CD1c-positive myeloid dendritic cell (primary cell): Measurements from ENCODE around the gene CPNE4.

Experiments used
- DNase-seq: peaks from one replicate; pipeline ENCODE4 v3.0.0-alpha.2; 2016; ENCODE audit errors: extremely low spot score

Gene CPNE4

DNA sequence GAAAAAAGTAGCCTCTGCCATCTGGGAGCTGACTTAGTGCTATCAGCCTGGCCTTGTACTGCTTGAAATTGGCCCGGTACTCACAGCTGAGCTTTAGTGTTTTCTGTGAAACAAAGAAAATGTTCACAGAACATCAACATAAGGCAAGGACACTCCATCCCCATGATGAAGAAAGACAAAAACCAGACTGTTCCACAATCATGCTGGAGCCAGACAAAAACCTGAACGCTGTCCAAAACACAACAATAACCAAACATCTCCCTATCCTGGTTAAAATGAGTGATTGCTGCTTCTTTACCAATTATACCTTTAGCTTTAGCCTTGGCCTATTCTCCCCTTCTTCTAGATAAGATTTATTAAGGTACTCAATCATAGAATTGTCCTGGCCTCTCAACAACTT lies 153.9 kb downstream of the CPNE4 start:
- no peak for DNase-seq

DNA sequence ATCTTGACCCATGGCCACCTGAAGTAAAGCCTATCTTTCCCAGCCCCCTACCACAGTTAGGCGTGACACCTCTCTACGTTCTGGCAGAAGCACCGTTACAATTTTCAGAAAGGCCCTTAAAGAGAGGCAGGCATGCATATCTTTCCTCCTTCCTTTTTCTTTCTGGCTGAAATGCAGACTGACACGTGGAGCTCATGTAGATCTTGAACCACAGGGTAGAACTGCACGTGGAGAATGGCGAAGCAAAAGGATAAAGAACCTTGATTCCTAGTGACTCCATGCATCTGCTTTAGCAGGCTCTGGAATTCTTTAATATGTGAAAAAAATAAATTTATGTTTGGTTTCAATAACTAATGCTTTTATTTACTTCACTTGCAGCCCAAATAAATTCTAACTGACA lies 166.6 kb downstream of the CPNE4 start:
- DNase-seq: no peak

DNA sequence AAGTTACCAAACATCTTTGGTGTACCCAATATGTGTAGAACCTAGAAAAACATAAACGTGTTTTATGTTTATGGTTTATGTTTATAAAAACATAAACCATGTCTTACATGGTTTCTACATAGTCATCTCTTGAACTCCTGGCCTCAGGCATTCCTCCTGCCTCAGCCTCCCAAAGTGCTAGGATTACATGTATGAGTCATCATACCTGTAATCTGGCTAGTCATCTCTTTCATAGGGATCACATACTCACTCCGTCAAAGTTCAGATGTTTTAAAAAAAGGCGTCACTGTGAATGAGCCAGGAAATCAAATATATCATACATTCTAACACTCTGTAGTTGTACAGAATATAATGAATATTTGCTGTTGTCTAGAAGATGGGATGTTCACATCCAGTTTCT lies 178.6 kb downstream of the CPNE4 start:
- no peak for DNase-seq

DNA sequence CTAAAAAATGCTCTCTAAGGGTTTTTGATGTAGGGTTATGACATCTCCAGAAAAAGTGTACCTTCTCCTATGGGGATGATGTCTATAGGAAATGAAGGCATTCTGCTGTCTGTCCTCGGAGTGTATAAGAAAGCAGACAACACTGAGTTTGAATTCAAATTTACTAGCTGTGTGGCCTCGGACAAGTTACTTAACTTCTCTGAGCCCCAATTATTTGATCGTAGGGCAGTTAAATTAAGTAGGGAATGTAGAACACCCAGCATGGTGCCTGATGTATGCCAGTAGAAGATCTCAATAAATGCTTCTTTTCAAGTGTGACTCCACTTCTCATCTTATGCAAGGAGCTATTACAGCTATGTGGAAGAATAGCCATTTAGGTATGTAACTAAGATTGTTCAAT lies 184.6 kb downstream of the CPNE4 start:
- no peak for DNase-seq

DNA sequence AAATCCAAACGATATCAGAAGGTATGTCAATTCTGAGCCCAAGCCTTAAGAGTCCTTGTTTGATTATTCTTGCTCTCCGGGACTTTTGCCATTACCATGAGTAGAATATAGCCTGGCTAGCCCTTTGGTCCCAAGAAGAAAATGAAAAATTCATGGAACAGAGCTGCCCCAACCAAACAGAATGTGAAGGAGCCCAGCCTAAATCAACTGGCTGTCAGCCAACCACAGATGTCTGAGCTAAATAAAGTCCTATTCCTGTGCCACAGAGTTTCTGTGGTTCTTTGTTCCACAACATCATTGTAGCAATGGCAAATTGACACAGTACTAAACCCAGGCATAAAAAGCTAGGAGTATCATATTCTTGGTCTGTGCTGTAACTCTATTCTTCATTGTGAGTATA lies 185.2 kb downstream of the CPNE4 start:
- no peak for DNase-seq

DNA sequence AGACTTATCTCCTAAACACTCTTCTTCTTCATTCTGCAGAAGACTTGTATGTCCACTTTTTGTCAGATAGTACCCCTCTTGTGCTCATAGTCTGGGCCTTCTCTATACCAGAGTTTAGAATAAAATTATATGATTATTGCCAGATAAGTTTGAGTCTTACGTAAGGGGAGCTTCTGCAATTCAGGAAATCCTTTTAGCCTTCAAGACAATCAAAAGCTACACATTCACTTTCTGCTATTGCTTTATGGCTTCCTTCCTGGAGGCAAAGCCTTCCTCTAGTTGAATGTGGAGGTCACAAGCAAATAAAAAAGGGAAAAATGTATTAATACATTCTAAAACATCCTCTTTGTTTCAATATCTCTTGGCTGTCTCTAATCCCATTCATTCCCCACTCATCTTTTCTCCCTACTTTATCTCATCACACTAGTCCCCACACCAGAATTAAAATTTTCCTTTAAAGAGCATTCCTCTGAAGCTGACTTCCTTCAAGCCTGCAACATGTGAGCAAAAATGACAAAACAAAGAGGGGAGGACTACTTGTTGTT lies 186.8 kb downstream of the CPNE4 start:
- DNase-seq: no peak

DNA sequence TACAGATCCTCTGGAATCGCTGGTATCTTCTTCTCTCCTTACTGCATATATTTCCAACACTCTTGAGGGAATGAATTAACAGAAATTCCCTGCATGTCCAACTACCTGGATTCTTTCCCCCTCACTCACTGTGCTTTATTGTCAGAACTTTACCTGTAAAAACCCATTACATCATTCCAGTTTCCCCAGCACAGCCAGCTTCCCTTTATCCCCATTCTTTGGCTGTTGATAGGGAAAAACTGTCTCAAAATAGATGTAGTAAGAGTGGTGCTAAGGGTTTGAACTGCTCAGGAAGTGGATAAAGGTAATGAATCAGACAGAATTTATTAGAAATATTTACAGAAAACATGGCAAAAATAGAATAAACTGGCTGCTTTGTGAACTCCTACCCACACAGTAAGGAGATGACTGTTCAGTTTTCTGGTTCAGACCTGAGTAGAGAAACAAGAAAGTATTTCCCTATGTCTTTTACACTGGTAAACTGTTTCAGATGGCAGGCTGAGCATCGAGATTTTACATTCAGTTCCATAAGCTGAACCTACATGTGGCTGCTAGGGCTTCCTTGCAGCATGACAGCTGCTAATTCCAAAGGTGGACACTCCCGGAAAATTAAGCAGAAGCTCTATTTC lies 188.4 kb downstream of the CPNE4 start:
- no peak for DNase-seq

DNA sequence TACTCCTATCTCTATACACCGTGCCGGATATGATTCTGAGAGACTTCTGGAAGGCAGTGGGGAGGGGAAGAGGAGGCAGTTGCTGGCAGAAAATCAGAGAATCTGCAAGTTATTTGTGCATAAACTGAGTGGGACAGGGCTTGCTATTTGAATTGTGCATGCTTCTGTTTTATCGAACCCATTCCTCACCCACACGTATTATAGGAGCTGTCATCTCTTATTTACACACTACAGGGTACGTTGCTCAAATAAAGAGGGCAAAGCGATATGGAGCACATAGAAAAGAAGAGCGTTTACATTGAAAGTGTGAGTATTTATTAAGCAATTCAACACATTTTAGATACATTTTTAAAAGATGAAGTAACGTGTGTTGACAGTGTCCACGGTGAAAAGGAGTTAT lies 191.6 kb downstream of the CPNE4 start:
- no peak for DNase-seq

DNA sequence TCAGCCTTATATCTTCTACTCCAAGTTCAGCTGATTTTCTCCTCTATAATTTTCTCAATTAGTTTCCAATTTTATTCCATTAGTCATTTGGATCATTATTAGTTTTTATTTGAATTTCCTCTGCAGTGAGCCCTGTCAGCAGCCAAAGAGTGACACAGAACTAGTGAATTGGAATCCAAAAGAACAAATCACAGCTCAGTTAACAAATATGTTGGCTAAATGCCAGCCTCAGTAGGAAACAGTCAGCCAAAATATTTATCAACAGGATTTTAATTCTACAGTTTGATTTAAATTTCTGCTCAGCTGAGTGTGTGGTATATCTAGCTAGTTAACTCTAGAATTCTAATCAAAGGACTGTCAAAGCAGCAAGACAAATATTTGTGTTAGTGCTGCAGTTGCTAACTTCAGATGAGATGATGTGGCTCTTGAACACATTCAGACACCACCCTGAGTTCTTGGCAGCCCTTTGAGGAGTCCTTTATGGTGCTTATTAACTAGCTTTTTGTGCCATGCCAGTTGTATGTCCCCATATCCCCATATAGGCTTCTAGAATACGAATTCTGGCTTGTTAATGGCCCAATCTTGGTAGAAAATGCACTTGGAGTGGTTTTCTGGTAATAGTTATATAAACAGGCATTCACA lies 194.5 kb downstream of the CPNE4 start:
- no peak for DNase-seq

DNA sequence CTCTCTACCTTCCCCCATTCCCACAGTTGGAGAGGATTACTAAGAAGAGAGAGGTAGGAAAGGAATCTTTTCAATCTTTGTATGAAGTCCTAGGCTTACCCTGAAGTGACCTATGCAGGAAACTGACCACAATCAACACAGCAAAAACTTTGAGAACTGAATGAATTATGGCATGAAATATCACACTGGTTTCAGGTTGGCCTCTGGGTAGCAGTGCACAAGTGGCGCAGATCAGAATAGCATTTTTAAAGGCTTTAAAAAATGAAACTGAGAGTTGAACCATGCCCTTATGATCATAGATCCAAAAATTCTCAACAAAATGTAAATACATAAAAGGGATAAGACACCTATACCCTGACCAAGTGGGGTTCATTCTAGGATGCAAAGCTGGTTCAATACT lies 198.9 kb downstream of the CPNE4 start:
- no peak for DNase-seq

DNA sequence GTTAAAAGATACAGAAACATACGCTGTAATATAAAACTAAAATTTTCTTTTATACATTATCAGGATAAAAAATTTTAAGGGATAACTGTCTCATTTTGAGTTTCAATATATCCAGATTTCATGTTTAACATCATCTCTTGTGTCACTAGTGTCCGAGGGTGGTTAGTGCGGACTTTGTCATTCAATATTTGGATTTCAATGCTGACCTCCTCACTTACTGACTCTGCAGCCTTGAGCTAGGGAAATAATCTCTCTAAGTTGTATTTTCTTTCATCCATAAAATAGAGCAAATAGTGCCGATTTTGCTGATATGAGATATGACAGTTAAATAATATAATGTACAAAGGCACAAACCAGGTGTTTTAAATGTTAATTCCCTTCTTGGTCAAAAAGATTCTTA lies 203.2 kb downstream of the CPNE4 start:
- no peak for DNase-seq

DNA sequence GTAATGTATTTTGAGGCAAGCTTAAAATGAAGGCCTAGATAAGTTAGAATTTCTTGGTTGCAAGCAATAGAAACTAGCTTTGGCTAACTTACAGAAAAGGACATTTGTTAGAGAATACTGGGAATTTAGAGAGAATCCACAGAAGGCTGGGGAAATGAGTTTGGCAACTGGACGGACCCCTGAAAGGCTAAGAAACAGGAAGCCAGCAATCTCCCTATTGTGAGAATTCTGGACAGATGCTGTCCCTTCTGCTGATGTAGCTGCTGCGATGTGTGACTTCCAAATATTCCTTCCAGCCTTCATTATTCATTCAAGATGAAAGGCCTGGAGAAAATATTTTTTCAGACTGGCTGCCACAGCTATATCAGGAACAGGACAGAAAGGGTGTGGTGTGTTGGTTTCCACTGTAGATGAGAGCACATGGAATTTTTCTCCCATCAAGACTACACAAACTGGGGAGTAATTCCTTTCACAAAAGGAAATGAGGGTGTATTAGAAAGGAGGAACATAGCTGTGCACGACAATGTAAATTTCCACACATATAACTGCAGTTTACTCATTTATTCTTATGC lies 213.5 kb downstream of the CPNE4 start:
- no peak for DNase-seq

DNA sequence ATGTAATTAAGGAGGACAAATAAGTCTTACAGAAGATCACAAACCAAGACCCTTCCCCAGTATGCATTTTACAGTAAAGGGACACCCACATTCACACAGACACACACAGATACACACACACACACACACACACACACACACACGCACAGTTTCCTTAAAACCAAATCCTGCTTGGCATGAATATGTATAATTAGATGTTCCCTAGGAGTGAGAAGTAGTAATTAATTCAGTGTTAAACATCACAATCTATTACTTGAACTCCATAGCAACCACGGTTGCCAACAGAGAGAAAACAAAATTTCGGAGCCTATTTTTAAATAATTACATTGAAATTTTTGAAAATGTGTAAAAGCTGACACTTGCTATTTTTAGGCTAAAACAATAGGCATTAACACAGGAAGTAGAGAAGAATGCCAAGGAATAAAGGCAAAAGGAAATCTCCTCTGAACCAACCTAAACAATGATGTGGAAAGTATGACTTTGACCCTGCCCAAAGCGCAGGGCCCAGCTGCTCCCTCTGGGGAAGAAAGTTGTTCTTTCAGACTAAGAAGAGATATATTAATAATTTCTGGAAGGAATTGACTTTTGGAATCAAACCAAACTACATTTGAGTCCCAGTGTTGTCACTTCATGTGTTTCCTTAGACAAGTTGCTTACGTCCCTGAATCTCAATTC lies 215.3 kb downstream of the CPNE4 start:
- DNase-seq: no peak

DNA sequence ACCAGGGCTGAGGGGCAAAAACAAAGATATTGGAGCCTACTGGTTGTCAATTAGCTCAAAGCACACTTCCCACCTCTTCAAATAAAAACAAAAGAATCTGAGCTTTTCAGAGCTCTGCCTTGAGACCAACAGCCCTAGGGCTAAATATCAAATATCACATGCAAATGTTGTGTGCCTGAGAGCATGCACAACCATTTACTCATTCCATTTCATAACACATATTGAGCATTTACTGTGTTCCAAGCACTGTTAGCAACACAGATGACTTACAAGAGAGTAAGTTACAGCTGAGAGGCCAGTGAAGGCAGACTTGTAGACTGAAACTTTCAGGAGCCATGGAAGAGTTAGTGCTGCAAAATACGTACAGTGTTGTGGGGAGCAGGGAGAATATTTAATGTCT lies 222.4 kb downstream of the CPNE4 start:
- DNase-seq: no peak

DNA sequence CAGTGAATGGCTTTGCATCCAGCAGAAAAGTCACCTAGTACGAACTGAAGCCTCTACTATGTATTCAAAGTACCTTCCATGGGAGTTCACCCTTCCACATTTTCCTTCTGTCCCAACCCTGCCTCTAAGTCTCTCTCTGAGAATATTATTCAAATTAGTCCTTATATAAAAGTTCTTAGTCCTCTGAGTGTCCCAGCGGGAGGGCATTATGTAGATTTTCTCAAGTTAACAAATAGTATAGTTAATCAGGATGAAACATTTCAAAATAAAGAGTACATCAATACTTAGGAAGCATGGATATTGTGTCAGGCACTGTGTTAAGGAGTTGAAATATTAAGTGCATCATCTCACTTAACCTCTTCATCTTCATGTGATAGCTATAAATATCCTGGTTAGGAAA lies 223.3 kb downstream of the CPNE4 start:
- DNase-seq: no peak

DNA sequence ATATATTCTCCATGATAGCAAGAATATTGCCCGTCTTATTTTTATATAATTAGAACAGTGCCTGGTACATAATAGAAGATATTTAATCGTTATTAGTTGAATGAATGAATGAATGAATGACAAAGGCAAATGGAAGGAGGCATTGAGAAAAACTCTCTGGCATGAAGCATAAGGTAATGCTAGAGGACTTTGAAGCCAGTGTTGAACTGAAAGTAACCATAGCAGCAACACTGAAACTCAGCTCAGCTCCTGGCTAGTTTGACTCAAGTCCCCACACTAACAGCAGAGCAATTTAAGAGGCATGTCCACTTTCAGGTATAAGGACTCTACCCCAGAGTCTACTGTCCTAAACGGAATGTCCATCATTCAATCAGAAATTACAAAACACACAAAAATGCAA lies 227.0 kb downstream of the CPNE4 start:
- DNase-seq: no peak

DNA sequence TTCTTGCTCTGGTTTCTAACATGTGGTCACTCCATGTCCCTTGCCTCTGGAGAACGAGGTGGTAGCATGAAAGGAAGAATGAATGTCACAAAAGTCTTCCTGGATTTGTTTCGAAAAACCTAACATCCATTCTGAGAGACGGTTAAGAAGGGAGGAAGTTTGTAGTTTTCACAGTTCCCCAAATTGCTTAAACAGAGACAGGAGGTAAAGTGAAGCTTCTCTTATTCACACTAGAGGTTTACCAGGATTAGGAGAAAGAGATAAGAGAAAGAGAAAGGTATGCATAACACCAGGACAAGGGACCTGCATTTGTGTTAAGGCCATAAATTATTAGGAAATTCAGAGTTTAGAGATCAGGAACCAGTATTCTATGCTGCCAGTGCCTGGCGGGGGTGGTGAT lies 228.1 kb downstream of the CPNE4 start:
- DNase-seq: peak; percentile 19

DNA sequence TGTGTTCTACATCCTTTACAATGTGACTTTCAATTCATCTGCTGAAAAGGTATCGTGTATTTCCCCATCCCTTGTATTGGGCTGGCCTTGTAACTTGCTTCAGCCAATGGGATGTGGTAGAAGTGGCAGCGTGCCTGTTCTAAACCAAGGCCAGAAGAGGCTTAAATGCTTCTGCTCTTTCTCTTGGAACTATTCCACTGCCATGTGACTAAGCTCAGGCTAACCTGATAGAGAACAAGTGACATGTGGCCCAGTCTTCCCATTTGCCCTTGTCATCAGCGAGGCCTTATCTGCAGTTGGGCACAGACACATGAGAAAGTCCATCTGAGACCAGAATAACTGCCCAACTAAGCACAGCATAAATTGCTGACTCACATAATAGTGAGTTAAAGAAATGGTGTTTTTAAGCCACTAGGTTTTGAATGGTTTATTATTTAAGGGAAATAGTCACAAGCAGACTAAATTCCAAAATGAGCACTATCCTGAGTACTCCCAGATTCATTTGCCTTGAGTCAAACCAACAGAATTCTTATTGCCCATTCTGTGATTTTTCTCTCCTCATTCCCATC lies 230.2 kb downstream of the CPNE4 start:
- no peak for DNase-seq

DNA sequence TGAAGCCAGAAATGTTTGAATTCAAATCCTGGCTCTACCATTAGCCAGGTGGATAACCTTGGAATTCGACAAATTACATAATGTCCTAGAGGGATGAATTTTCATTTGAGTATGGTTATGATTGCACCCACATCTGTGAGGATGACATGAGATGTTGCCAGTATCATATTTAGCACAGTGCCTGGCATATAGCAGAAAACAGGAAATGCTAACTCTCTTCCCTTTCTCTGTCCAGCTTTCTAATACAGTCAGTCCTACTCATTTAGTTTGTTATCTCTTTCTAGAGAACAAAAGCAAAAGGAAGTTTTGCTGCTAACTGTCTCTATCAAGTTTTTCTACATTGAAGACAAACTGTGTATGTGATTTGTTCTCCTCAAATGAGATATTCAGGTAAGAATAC lies 231.7 kb downstream of the CPNE4 start:
- DNase-seq: no peak

DNA sequence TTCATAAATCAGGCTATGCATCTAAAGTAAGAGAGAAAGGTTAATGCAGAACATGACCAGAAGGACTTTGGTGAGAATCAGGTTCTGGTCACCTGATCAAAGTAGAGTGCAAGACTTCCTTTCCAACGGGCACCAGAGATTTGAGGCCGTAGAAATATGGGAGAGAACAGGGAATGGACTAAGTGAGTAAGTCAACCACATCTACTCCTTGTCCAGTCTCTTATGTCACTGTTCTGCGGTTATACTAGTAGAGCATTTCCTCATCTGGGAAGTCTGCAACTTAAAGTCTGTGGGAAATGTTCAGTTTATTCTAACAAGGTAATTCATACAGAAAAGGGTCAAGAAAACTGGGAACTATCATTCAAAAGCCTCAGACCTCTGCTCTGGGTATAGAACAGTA lies 232.8 kb downstream of the CPNE4 start:
- no peak for DNase-seq

DNA sequence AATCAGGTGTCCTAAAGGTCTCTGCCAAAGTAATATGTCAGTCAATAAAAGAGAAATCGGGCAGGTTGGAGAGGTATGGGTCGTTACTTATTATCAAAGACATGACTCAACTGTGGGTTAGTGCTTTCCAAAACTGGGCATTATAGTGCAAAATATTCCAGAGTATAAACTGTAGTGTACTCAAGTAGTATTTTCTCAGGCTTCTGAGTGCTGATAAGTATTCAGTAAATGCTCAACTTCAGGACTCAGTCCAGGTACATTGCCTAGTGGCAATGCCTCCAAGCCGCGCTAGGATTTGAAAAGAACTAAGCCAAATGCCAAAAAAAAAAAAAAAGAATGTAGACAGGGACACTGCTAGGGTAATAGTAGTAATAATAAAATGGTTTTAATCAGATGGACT lies 233.2 kb downstream of the CPNE4 start:
- DNase-seq: no peak

DNA sequence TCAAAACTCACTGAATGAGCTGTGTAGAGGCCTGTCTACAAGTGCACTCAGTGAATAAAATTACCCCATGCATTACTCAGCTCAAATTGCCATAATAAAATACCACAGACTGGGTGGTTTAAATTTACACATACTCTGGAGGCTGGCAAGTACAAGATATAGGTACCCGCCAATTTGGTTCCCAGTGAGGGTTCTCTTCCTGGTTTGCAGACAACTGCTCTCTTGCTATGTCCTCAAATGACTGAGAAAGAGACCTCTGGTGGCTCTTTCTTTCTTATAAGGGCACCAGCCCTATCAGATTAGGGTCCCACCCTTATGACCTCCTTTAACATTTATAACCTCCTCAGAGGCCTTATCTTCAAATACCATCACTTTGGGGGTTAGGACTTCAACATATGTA lies 237.0 kb downstream of the CPNE4 start:
- DNase-seq: no peak
